ENCODE measurements around the gene KRTAP5-8. TPM values are rescaled to one million over a fixed set of nuclear protein-coding genes. Genes with fewer than 3 reads are reported as not detected.

The KRTAP5-8 gene
- total and polyA plus RNA-seq, 9 of the 15 experiments (the other 6 are each of a cell fraction or from before 2014, with no cell fraction given) = not detected

DNA sequence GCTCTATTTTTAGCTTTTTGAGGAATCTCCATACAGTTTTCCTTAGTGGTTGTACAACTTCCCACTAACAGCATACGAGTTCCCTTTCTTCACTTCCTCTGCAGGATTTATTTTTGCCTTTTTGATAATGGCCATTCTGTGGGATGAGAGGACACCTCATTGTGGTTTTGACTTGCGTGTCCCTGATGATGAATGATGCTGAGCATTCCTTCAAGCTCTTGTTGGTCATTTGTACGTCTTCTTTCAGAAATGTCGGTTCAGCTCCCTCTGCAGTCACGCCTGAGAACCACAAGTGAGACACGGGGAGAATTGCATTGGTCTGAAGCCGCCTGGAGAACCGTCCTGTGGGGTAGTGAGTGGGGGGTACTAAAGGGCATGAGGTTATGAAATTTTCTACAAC lies 25.6 kb downstream of the KRTAP5-8 start (continued):
- TF ChIP-seq, protein P1, sequence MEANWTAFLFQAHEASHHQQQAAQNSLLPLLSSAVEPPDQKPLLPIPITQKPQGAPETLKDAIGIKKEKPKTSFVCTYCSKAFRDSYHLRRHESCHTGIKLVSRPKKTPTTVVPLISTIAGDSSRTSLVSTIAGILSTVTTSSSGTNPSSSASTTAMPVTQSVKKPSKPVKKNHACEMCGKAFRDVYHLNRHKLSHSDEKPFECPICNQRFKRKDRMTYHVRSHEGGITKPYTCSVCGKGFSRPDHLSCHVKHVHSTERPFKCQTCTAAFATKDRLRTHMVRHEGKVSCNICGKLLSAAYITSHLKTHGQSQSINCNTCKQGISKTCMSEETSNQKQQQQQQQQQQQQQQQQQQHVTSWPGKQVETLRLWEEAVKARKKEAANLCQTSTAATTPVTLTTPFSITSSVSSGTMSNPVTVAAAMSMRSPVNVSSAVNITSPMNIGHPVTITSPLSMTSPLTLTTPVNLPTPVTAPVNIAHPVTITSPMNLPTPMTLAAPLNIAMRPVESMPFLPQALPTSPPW (CRISPR knock-in tag; IDR thresholded peaks at IDR 0.05) = no peak
- TF ChIP-seq HNRNPUL1 (IDR thresholded peaks at IDR 0.05; ENCODE audit: low read length) (no peak), RBBP5 (IDR thresholded peaks at IDR 0.05; ENCODE audit: borderline replicate concordance, insufficient read depth, low read length, poor library complexity, severe bottlenecking) (no peak), KLF1 (tag; IDR thresholded peaks at IDR 0.05) (no peak), PRPF4 (IDR thresholded peaks at IDR 0.05; ENCODE audit: insufficient read depth, low read depth, low read length, poor library complexity, severe bottlenecking) (no peak), MEIS2 (IDR thresholded peaks at IDR 0.05; ENCODE audit: partially characterized antibody) (peak; percentile 77), ILK (tag; IDR thresholded peaks at IDR 0.05; ENCODE audit: borderline replicate concordance, low read depth) (no peak), SP2 (IDR thresholded peaks at IDR 0.05; ENCODE audit: extremely low read depth, low read depth, low read length, poor library complexity, severe bottlenecking) (no peak), LARP7 (IDR thresholded peaks at IDR 0.05) (no peak)
- TF ChIP-seq, protein P2, sequence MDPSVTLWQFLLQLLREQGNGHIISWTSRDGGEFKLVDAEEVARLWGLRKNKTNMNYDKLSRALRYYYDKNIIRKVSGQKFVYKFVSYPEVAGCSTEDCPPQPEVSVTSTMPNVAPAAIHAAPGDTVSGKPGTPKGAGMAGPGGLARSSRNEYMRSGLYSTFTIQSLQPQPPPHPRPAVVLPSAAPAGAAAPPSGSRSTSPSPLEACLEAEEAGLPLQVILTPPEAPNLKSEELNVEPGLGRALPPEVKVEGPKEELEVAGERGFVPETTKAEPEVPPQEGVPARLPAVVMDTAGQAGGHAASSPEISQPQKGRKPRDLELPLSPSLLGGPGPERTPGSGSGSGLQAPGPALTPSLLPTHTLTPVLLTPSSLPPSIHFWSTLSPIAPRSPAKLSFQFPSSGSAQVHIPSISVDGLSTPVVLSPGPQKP (CRISPR knock-in tag; IDR thresholded peaks at IDR 0.05) = no peak
- TF ChIP-seq, protein P3, sequence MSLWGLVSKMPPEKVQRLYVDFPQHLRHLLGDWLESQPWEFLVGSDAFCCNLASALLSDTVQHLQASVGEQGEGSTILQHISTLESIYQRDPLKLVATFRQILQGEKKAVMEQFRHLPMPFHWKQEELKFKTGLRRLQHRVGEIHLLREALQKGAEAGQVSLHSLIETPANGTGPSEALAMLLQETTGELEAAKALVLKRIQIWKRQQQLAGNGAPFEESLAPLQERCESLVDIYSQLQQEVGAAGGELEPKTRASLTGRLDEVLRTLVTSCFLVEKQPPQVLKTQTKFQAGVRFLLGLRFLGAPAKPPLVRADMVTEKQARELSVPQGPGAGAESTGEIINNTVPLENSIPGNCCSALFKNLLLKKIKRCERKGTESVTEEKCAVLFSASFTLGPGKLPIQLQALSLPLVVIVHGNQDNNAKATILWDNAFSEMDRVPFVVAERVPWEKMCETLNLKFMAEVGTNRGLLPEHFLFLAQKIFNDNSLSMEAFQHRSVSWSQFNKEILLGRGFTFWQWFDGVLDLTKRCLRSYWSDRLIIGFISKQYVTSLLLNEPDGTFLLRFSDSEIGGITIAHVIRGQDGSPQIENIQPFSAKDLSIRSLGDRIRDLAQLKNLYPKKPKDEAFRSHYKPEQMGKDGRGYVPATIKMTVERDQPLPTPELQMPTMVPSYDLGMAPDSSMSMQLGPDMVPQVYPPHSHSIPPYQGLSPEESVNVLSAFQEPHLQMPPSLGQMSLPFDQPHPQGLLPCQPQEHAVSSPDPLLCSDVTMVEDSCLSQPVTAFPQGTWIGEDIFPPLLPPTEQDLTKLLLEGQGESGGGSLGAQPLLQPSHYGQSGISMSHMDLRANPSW (CRISPR knock-in tag; IDR thresholded peaks at IDR 0.05) = no peak
- TF ChIP-seq, protein P4, sequence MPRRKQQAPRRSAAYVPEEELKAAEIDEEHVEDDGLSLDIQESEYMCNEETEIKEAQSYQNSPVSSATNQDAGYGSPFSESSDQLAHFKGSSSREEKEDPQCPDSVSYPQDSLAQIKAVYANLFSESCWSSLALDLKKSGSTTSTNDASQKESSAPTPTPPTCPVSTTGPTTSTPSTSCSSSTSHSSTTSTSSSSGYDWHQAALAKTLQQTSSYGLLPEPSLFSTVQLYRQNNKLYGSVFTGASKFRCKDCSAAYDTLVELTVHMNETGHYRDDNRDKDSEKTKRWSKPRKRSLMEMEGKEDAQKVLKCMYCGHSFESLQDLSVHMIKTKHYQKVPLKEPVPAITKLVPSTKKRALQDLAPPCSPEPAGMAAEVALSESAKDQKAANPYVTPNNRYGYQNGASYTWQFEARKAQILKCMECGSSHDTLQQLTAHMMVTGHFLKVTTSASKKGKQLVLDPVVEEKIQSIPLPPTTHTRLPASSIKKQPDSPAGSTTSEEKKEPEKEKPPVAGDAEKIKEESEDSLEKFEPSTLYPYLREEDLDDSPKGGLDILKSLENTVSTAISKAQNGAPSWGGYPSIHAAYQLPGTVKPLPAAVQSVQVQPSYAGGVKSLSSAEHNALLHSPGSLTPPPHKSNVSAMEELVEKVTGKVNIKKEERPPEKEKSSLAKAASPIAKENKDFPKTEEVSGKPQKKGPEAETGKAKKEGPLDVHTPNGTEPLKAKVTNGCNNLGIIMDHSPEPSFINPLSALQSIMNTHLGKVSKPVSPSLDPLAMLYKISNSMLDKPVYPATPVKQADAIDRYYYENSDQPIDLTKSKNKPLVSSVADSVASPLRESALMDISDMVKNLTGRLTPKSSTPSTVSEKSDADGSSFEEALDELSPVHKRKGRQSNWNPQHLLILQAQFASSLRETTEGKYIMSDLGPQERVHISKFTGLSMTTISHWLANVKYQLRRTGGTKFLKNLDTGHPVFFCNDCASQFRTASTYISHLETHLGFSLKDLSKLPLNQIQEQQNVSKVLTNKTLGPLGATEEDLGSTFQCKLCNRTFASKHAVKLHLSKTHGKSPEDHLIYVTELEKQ (CRISPR knock-in tag; IDR thresholded peaks at IDR 0.05) = no peak
- TF ChIP-seq, protein P5, sequence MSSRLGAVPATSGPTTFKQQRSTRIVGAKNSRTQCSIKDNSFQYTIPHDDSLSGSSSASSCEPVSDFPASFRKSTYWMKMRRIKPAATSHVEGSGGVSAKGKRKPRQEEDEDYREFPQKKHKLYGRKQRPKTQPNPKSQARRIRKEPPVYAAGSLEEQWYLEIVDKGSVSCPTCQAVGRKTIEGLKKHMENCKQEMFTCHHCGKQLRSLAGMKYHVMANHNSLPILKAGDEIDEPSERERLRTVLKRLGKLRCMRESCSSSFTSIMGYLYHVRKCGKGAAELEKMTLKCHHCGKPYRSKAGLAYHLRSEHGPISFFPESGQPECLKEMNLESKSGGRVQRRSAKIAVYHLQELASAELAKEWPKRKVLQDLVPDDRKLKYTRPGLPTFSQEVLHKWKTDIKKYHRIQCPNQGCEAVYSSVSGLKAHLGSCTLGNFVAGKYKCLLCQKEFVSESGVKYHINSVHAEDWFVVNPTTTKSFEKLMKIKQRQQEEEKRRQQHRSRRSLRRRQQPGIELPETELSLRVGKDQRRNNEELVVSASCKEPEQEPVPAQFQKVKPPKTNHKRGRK (tag; IDR thresholded peaks at IDR 0.05) = peak; percentile 67; the same call in 1 of the 2 replicates
